GOT3 (cell line): ENCODE results near the gene MYO5A.
"Not testable (repeated sequence)": the region's sequence is repeated elsewhere in the genome, so short reads cannot be mapped to it uniquely, and the experiment has no call there.

Experiments used
- DNase-seq: peaks from one replicate; lab custom pipeline; 2025; ENCODE audit warnings: mixed read lengths; lab: John Stamatoyannopoulos, UW

MYO5A gene

DNA sequence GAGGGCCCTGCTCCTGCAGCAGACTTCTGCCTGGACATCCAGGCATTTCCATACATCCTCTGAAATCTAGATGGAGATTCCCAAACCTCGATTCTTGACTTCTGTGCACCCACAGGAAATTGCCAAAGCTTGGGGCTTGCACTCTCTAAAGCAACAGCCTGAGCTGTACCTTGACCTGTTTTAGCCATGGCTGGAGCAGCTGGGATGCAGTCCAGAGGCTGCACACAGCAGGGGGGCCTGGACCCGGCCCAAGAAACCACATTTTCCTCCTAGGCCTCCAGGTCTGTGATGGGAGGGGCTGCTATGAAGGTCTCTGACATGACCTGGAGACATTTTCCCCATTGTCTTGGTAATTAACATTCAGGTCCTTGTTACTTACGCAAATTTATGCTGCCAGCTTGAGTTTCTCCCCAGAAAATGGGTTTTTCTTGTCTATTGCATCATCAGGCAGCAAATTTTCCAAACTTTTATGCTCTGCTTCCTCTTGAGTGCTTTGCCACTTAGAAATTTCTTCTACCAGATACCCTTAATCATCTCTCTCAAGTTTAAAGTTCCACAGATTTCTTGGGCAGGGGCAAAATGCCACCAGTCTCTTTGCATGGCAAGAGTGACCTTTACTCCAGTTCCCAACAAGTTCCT, 11.8 kb upstream of the MYO5A start:
- DNase-seq: no peak

GRCh38 chr15:52537459-52537858, 8.8 kb upstream of the MYO5A start:
- no peak for DNase-seq

DNA sequence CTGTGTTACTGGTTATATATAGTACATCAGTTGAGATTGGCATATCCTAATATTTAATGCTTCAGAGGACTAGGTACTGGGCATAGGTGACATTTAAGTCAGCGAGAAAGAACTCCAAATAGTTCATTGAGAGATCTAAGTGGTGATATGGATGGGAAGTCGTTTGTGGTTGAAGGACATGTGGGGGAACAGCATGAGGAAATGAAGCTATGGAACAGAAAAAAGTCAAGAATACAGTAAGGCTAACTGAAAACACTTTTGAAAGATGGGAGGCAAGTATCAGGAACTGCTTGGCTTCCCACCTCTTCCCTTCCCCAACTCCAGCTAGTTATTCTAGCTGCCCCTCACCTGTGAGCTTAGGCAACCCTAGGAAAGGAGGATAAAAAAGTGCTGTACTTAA, 3.7 kb upstream of the MYO5A start:
- DNase-seq: no peak

DNA sequence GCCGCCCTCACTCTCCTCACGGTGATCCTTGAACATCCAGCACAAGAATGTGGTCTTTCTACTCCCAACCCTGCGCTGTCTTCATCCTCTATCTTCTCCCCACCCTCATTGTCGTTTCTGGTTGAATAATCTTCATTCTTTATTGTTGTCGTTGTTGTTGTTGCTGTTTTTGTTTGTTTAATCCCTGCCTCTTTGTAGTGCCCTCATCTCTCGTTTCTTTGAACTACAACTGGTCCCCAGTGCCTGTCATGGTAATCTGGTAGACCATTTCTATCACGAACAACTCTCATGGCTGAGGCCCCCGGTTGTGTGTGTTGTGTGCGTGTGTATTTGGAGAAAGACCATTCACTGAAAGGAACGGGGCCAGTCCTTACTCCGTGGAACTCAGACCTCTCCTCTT, 1.3 kb upstream of the MYO5A start:
- no peak for DNase-seq

- no peak for DNase-seq
These were observed 753 bp upstream of the MYO5A start for GRCh38 chr15:52529341-52529924.

GRCh38 chr15:52527911-52528563, 643 bp downstream of the MYO5A start:
- no peak for DNase-seq

GRCh38 chr15:52527196-52527910, 1.3 kb downstream of the MYO5A start:
- no peak for DNase-seq

DNA sequence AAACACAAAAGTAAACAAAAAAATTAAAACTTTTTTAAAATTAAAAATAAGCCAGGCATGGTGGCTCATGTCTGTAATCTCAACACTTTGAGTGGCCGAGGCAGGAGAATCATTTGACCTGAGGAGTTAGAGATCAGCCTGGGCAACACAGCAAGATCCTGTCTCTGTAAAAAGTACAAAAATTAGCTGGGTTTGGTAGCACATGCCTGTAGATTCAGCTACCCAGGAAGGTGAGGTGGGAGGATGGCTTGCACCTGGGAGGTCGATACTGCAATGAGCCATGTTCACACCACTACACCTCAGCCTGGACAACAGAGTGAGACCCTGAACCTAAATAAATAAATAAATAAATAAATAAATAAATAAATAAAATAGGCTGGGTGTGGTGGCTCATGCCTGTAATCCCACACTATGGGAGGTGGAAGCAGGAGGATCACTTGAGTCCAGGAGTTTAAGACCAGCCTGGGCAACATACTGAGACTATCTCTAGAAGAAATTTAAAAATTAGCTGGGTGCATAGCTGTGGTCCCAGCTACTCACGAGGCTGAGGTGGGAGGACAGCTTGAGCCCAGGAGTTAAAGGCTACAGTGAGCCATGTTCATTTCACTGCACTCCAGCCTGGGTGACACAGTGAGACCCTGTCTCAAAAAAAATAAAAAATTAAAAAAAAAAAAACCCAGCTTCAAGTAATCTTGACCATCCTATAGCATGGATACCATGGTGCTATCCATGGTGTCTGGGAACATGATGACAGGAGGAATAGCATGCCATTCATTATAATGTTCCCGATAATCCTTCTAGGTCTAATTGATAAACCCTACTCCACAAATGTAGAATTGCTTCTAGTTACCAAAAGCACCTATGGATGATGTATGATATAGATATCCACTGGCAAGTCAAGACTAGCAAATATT, 4.2 kb downstream of the MYO5A start:
- no peak for DNase-seq

DNA sequence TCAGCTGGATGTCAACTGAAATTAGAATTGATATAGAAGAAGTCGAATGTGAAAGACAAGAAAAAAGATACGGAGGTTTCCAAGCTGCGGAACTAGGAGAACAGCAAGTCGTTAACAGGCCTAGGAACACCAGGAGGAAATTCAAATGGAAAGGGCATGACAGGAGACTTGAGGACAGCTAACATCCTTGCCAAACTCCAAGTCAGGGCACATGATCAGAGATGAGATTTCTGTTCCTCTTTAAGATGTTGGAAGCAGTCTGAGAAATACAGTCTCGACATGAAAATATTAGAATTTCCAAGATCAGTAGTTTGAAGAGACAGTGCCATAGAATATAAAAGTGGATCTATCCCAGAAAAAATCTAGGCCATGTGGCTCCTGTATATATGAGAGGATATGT, 5.0 kb downstream of the MYO5A start:
- DNase-seq: no peak

- DNase-seq: no peak
These were observed 5.5 kb downstream of the MYO5A start for GRCh38 chr15:52523192-52523591.

DNA sequence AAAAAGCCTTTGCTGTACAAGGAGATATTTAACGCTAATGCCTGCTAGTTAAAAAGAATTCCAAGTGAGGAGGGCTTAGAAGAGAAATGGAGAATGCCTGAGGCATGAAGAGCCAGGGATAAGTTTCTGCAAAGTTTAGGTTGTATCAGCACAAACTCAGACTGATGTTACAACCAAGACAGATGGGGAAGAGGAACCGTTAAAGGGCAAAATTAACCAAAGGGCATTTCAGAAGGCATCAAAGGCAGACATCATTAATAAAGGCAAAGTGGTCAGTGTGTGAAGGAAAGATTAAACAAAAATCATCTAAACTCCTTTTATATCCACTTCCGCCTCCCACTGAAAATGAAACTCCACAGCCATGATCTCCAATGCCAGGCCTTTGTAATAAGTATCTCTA, 7.0 kb downstream of the MYO5A start:
- no peak for DNase-seq

GRCh38 chr15:52520421-52520820, 8.3 kb downstream of the MYO5A start:
- no peak for DNase-seq

DNA sequence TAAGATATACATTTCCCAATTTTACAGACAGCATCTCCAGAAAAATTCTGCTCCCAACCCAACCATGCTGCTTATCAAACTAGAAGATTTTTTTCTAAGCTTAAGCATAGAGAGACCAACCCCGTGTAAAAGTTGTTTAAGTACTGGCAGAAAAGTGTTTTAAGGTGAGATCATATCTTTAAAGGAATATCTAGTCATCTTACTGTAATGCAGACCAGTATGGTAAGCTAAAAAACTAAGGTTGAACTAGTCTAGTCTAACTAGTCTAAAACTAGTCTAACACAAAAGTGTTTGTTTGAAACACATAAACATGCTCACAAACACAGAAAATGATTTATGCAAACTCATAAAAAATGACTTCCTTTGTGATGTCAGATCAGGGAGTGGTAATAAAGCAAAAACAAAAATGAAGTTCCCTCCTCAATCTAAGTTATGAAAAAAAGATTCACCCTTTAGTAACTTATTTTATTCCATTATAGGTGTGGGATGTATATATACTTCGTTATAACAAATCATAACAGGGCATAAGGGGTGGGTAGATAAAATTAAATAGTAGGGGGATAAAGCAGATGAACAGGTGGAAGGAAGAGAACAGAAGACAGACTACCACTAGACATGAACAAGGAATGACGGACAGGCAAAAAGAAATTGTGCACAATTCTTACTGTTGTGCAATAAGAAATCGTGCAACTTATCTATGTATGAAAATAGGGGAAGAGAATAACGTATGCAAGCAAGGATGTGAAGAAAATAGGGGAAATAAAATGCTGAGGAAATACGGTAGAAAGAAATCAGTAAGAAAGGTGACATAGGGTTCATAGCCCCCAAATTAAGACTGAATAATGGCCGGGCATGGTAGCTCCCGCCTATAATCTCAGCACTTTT, 10.0 kb downstream of the MYO5A start:
- DNase-seq: no peak

GRCh38 chr15:52517014-52517413, 11.7 kb downstream of the MYO5A start:
- no peak for DNase-seq

- no peak for DNase-seq
These were observed 13.3 kb downstream of the MYO5A start for GRCh38 chr15:52515343-52515742.

DNA sequence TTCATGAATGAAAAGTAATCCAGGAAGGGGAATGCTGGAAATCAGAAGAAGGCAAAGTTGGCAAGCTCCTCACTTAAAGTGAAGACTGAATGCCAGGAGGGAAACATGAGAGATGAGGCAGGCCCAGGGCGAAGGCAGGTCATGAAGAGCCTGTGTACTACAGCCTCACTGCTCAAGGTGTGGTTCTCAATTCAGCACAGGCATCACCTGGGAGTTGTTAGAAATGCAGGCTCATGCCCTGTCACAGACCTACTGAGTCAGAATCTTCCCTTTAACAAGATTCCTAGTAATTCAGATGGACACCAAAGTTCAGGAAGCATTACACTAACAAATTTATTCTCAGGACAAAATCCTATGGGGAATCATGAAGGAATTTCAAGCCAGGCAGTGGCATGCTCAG, 14.2 kb downstream of the MYO5A start:
- no peak for DNase-seq

DNA sequence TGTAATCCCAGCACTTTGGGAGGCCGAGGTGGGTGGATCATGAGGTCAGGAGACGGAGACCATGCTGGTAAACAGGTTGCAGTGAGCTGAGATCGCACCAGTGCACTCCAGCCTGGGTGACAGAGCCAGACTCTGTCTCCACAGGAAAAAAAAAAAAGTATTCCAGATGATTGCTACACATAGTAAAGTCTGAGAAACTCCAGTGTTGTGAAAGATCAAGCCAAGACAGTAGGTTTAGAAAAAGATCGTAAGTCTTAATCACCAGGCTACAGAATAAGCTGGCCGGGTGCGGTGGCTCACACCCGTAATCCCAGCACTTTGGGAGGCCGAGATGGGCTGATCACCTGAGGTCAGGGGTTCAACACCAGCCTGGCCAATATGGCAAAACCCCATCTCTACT, 15.8 kb downstream of the MYO5A start:
- DNase-seq: not testable (repeated sequence)

- DNase-seq: no peak
These were observed 17.6 kb downstream of the MYO5A start for GRCh38 chr15:52511084-52511483.

- no peak for DNase-seq
These were observed 19.0 kb downstream of the MYO5A start for GRCh38 chr15:52509500-52510245.

GRCh38 chr15:52506549-52506948, 22.1 kb downstream of the MYO5A start:
- no peak for DNase-seq
